IMR-90 (cell line): ENCODE data around the gene SMTNL1. TPM values are rescaled to one million over a fixed set of nuclear protein-coding genes. Genes with fewer than 3 reads are reported as not detected.

ENCODE experiments used
- ATAC-seq: fragments of 200-7000 bp; cut with Tn5 transposase; 2 replicates; pipeline ENCODE4 v1.9.1; 2020; ENCODE audit warnings: low read depth, mild to moderate bottlenecking, moderate library complexity
- BruUV-seq: library from RNA; stranded (reverse); fragments of 400-500 nt; replicated peaks from 2 replicates; lab custom pipeline; 2021; lab: Mats Ljungman, UMichigan
- CTCF ChIA-PET: fragments of 300-600 bp; formaldehyde crosslinking; extraction: SDS; loops from one replicate; lab custom pipeline; 2021; ENCODE audit warnings: antibody characterized with exemption; lab: Yijun Ruan, JAX
- POLR2A ChIA-PET: fragments of 300-600 bp; sonication (Branson Sonifier 250); formaldehyde crosslinking; loops from one replicate; lab custom pipeline; 2022; ENCODE audit warnings: antibody characterized with exemption; ENCODE audit not compliant: unreplicated experiment; lab: Charles Lee
- DNase-seq: peaks from one replicate; pipeline ENCODE4 v3.0.0; 2013
- H2AFZ ChIP-seq: replicated peaks from 2 replicates; pipeline ENCODE3; 2013; ENCODE audit warnings: low read length, mild to moderate bottlenecking; ENCODE audit not compliant: poor library complexity
- H2AK5ac ChIP-seq: 2 replicates; pipeline ENCODE4 v1.6.1; 2013; ENCODE audit warnings: low read depth, low read length, inconsistent platforms
- H2AK9ac ChIP-seq: replicated peaks from 2 replicates; pipeline ENCODE3; 2013; ENCODE audit warnings: mild to moderate bottlenecking, low read depth, low read length, moderate library complexity; ENCODE audit not compliant: poor library complexity
- H2BK120ac ChIP-seq: 2 replicates; pipeline ENCODE4 v1.6.1; 2013; ENCODE audit warnings: low read depth, low read length, inconsistent platforms
- H2BK15ac ChIP-seq: 3 replicates; pipeline ENCODE4 v1.6.1; 2013; ENCODE audit warnings: low read depth, low read length, inconsistent platforms
- H2BK20ac ChIP-seq: 2 replicates; pipeline ENCODE4 v1.6.1; 2013; ENCODE audit warnings: low read depth, mild to moderate bottlenecking, inconsistent platforms, low read length, moderate library complexity
- H2BK5ac ChIP-seq: 2 replicates; pipeline ENCODE4 v1.6.1; 2013; ENCODE audit warnings: mild to moderate bottlenecking, low read depth, low read length, inconsistent platforms; ENCODE audit not compliant: poor library complexity, severe bottlenecking
- H3K14ac ChIP-seq: replicated peaks from 2 replicates; pipeline ENCODE4 v1.6.1; 2013; ENCODE audit warnings: low read depth, low read length, inconsistent platforms
- H3K18ac ChIP-seq: 2 replicates; pipeline ENCODE4 v1.6.1; 2013; ENCODE audit warnings: low read depth, low read length, control low read depth
- H3K23ac ChIP-seq: 2 replicates; pipeline ENCODE4 v1.6.1; 2013; ENCODE audit warnings: low read depth, low read length, inconsistent platforms
- H3K27ac ChIP-seq: 2 replicates; pipeline ENCODE4 v1.5.1; 2013; ENCODE audit warnings: mild to moderate bottlenecking, control low read depth, low read length; ENCODE audit not compliant: insufficient read depth
- H3K27me3 ChIP-seq: 2 replicates; pipeline ENCODE4 v1.6.1; 2013; ENCODE audit warnings: low read length; ENCODE audit not compliant: control insufficient read depth, insufficient read depth
- H3K36me3 ChIP-seq: 2 replicates; pipeline ENCODE4 v1.6.1; 2013; ENCODE audit warnings: low read length, mixed read lengths; ENCODE audit not compliant: control insufficient read depth, insufficient read depth
- H3K4ac ChIP-seq: 2 replicates; pipeline ENCODE4 v1.6.1; 2013; ENCODE audit warnings: low read depth, low read length, inconsistent platforms
- H3K4me1 ChIP-seq: 2 replicates; pipeline ENCODE4 v1.6.1; 2013; ENCODE audit warnings: low read length, mixed read lengths; ENCODE audit not compliant: control insufficient read depth, insufficient read depth
- H3K4me2 ChIP-seq: 2 replicates; pipeline ENCODE4 v1.6.1; 2013; ENCODE audit warnings: low read depth, mild to moderate bottlenecking, control low read depth, low read length, moderate library complexity
- H3K4me3 ChIP-seq: 2 replicates; pipeline ENCODE4 v1.5.1; 2013; ENCODE audit warnings: low read depth, mild to moderate bottlenecking, control low read depth, low read length, moderate library complexity; ENCODE audit not compliant: insufficient read depth
- H3K56ac ChIP-seq: 2 replicates; pipeline ENCODE4 v1.6.1; 2013; ENCODE audit warnings: low read length, inconsistent platforms; ENCODE audit not compliant: insufficient read depth; ENCODE audit errors: extremely low read depth
- H3K79me1 ChIP-seq, 2 experiments: 2 replicates each; pipeline ENCODE4 v1.6.1; 2013; ENCODE audit warnings: low read length in 2 of 2, inconsistent platforms in 1 of 2, low read depth in 1 of 2
- H3K9ac ChIP-seq: 2 replicates; pipeline ENCODE4 v1.6.1; 2013; ENCODE audit warnings: low read depth, low read length, control low read depth
- H3K9me1 ChIP-seq: 2 replicates; pipeline ENCODE4 v1.6.1; 2013; ENCODE audit warnings: low read length, inconsistent platforms; ENCODE audit not compliant: insufficient read depth
- H3K9me3 ChIP-seq: 2 replicates; pipeline ENCODE4 v1.6.1; 2013; ENCODE audit warnings: low read length; ENCODE audit not compliant: control insufficient read depth, insufficient read depth
- H4K20me1 ChIP-seq: 2 replicates; pipeline ENCODE4 v1.6.1; 2013; ENCODE audit warnings: low read length, inconsistent platforms; ENCODE audit not compliant: insufficient read depth
- H4K5ac ChIP-seq: 2 replicates; pipeline ENCODE4 v1.6.1; 2013; ENCODE audit warnings: mild to moderate bottlenecking, low read depth, low read length, control low read depth
- H4K8ac ChIP-seq, 2 experiments: 2 replicates each; pipeline ENCODE4 v1.6.1; 2013; ENCODE audit warnings: low read depth in 2 of 2, low read length in 2 of 2, control low read depth in 1 of 2, inconsistent platforms in 1 of 2
- H4K91ac ChIP-seq: 2 replicates; pipeline ENCODE4 v1.6.1; 2013; ENCODE audit warnings: low read depth, low read length, inconsistent platforms; ENCODE audit not compliant: insufficient read depth
- BHLHE40 ChIP-seq: fragments of 150-350 bp; IDR thresholded peaks from 2 replicates; pipeline ENCODE4 v1.6.1; 2016; ENCODE audit warnings: mild to moderate bottlenecking, low read depth, low read length
- CEBPB ChIP-seq: IDR thresholded peaks from 2 replicates; pipeline ENCODE4 v1.6.1; 2012; ENCODE audit warnings: low read depth, low read length, improper control_type of control experiment
- CHD1 ChIP-seq: IDR thresholded peaks from 2 replicates; pipeline ENCODE4 v1.6.1; 2012; ENCODE audit warnings: low read depth, low read length, improper control_type of control experiment
- CTCF ChIP-seq: conservative IDR thresholded peaks from 2 replicates; pipeline ENCODE4 v1.5.1; 2012; ENCODE audit warnings: mild to moderate bottlenecking, low read depth, low read length, improper control_type of control experiment
- FOS ChIP-seq: fragments of 150-350 bp; IDR thresholded peaks from 2 replicates; pipeline ENCODE4 v1.6.1; 2016; ENCODE audit warnings: low read depth, low read length
- MAFK ChIP-seq: IDR thresholded peaks from 2 replicates; pipeline ENCODE4 v1.6.1; 2012; ENCODE audit warnings: low read depth, low read length, improper control_type of control experiment
- MAZ ChIP-seq: IDR thresholded peaks from 2 replicates; pipeline ENCODE4 v1.6.1; 2012; ENCODE audit warnings: low read depth, mild to moderate bottlenecking, low read length, improper control_type of control experiment, moderate library complexity, borderline replicate concordance
- MXI1 ChIP-seq: IDR thresholded peaks from 2 replicates; pipeline ENCODE4 v1.6.1; 2012; ENCODE audit warnings: low read depth, mild to moderate bottlenecking, low read length, moderate library complexity, borderline replicate concordance
- NFE2L2 ChIP-seq: fragments of 150-350 bp; IDR thresholded peaks from 2 replicates; pipeline ENCODE4 v1.6.1; 2016; ENCODE audit warnings: low read depth, mild to moderate bottlenecking, low read length
- POLR2A ChIP-seq: IDR thresholded peaks from 2 replicates; pipeline ENCODE4 v1.6.1; 2012; ENCODE audit warnings: mild to moderate bottlenecking, low read depth, low read length
- RAD21 ChIP-seq: IDR thresholded peaks from 2 replicates; pipeline ENCODE4 v1.6.1; 2012; ENCODE audit warnings: low read length, improper control_type of control experiment
- RCOR1 ChIP-seq: IDR thresholded peaks from 2 replicates; pipeline ENCODE4 v1.6.1; 2012; ENCODE audit warnings: mild to moderate bottlenecking, low read length, improper control_type of control experiment; ENCODE audit not compliant: insufficient replicate concordance
- RFX5 ChIP-seq: IDR thresholded peaks from 2 replicates; pipeline ENCODE4 v1.8.0; 2012; ENCODE audit warnings: low read depth, mild to moderate bottlenecking, low read length, moderate library complexity
- SMC3 ChIP-seq: fragments of 150-350 bp; IDR thresholded peaks from 2 replicates; pipeline ENCODE4 v1.6.1; 2016; ENCODE audit warnings: low read depth, mild to moderate bottlenecking, antibody characterized with exemption, low read length, moderate library complexity
- WGBS, 2 experiments: methylation state at CpG; one replicate each; pipeline versions ENCODE4 v1.1.5 to v1.1.7; 2013; ENCODE audit warnings: missing lambda C conversion rate in 2 of 2; ENCODE audit not compliant: insufficient read length in 1 of 2; ENCODE audit errors: extremely low coverage in 2 of 2; 5-methylcytosine and 5-hydroxymethylcytosine counted together
- dilution Hi-C: fragments of 300-500 bp; cut with HindIII; formaldehyde crosslinking; loops from one replicate; pipeline ENCODE4 v1.14.3; 2018; ENCODE audit warnings: low sequenced_read_pairs; ENCODE audit not compliant: unreplicated experiment
- in situ Hi-C: fragments of 300-500 bp; cut with MboI; formaldehyde crosslinking; loops from 3 replicates; pipeline ENCODE4 v1.14.3; 2019; ENCODE audit warnings: low sequenced_read_pairs, inconsistent platforms, mixed read lengths
- intact Hi-C: fragments of 100-400 bp; cut with micrococcal nuclease; formaldehyde crosslinking; loops from 2 replicates; pipeline ENCODE4 v1.10.0; 2022
- polyA plus RNA-seq, 3 experiments: library from polyadenylated mRNA; depleted of rRNA; stranded (reverse); fragments of >200 nt; gene quantifications; 2 replicates each; pipeline ENCODE4 v1.2.3, GENCODE V29; 2012; ENCODE audit warnings: low replicate concordance in 1 of 3
- total RNA-seq: library from RNA; depleted of rRNA; stranded (reverse); fragments of >200 nt; gene quantifications from 2 replicates; pipeline ENCODE4 v1.2.3, GENCODE V29; 2012
- TF ChIP-seq, protein P1 (sequence below): fragments of 150-350 bp; IDR thresholded peaks from 2 replicates; pipeline ENCODE4 v1.6.1; 2016; ENCODE audit warnings: low read depth, mild to moderate bottlenecking, low read length, moderate library complexity, borderline replicate concordance
- TF ChIP-seq, protein P2 (sequence below): fragments of 150-350 bp; IDR thresholded peaks from 2 replicates; pipeline ENCODE4 v1.6.1; 2017; ENCODE audit warnings: mild to moderate bottlenecking, antibody characterized with exemption, low read length, low read depth

Gene SMTNL1
- total and polyA plus RNA-seq, 2 of the 4 experiments (the other 2 are of a cell fraction) = not detected

- intact Hi-C loops (no loop called here), in situ Hi-C loops (no loop called here), dilution Hi-C loops (no loop called here)
- no peak overlapping the region for H3K27ac ChIP-seq
- no peaks in the 10 kb centered on the region for H4K20me1 ChIP-seq
- BruUV-seq = no TSS peak
- H3K9ac ChIP-seq = no peak overlapping the region
- H3K36me3 ChIP-seq = no peaks in the 10 kb centered on the region
- H4K5ac ChIP-seq = no peak overlapping the region
- H2AK5ac ChIP-seq = no peak overlapping the region
- H3K9me3 ChIP-seq = no peaks in the 10 kb centered on the region
- no peak overlapping the region for H3K18ac ChIP-seq
- no peak for TF ChIP-seq MXI1
- no peak for TF ChIP-seq RFX5
- TF ChIP-seq MAZ = no peak
- TF ChIP-seq, protein P1, sequence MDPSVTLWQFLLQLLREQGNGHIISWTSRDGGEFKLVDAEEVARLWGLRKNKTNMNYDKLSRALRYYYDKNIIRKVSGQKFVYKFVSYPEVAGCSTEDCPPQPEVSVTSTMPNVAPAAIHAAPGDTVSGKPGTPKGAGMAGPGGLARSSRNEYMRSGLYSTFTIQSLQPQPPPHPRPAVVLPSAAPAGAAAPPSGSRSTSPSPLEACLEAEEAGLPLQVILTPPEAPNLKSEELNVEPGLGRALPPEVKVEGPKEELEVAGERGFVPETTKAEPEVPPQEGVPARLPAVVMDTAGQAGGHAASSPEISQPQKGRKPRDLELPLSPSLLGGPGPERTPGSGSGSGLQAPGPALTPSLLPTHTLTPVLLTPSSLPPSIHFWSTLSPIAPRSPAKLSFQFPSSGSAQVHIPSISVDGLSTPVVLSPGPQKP = no peak
- TF ChIP-seq SMC3 = no peak
- TF ChIP-seq CTCF = no peak
- no peak for TF ChIP-seq BHLHE40
- no peak for TF ChIP-seq CHD1
- no peak for TF ChIP-seq RAD21
- TF ChIP-seq, protein P2, sequence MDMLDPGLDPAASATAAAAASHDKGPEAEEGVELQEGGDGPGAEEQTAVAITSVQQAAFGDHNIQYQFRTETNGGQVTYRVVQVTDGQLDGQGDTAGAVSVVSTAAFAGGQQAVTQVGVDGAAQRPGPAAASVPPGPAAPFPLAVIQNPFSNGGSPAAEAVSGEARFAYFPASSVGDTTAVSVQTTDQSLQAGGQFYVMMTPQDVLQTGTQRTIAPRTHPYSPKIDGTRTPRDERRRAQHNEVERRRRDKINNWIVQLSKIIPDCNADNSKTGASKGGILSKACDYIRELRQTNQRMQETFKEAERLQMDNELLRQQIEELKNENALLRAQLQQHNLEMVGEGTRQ = no peak
- TF ChIP-seq FOS = no peak
- TF ChIP-seq RCOR1 = no peak
- no peak for TF ChIP-seq MAFK
- no peak for TF ChIP-seq CEBPB
- no peak for TF ChIP-seq NFE2L2
- TF ChIP-seq POLR2A = no peak
- ChIA-PET POLR2A (no interaction called here), CTCF (no interaction called here)
- H3K14ac ChIP-seq = no peak overlapping the region
- no peak overlapping the region for H3K56ac ChIP-seq
- peaks cover 14% of the 10 kb centered on the region; the same call in 1 of the 2 replicates for H3K27me3 ChIP-seq
- DNase-seq (no peak), ATAC-seq (no peak)
- 0% methylated on average over 2 of the region's 4 CpGs; no CpG with 5 or more reads in 1 of the 2 experiments for WGBS, 2 experiments
- H4K8ac ChIP-seq = no peak overlapping the region
- no peak overlapping the region for H3K4ac ChIP-seq
- H2BK20ac ChIP-seq = no peak overlapping the region
- no peak overlapping the region for H3K4me3 ChIP-seq
- no peak overlapping the region for H2BK15ac ChIP-seq
- no peak overlapping the region for H4K91ac ChIP-seq
- H2AFZ ChIP-seq = no peak overlapping the region
- H3K4me1 ChIP-seq = peaks cover 5% of the 10 kb centered on the region
- peaks cover 4% of the 10 kb centered on the region; the same call in 1 of the 2 replicates for H3K9me1 ChIP-seq
- no peak overlapping the region for H3K23ac ChIP-seq
- H2AK9ac ChIP-seq = no peak overlapping the region
- no peaks in the 10 kb centered on the region for H3K79me1 ChIP-seq
- no peak overlapping the region for H2BK5ac ChIP-seq
- no peak overlapping the region for H2BK120ac ChIP-seq
- no peak overlapping the region for H3K4me2 ChIP-seq
Observed at GRCh38 chr11:57574061-57574460, 36.7 kb downstream of the SMTNL1 start.
